Measurements from ENCODE around the gene CCT3. TPM values are rescaled to one million over a fixed set of nuclear protein-coding genes. Genes with fewer than 3 reads are reported as not detected.
"Not testable (repeated sequence)": the region's sequence is repeated elsewhere in the genome, so short reads cannot be mapped to it uniquely, and the experiment has no call there.

CCT3 gene
- total RNA-seq, 2 donors from 2014 or later = 104 to 106 TPM

GRCh38 chr1:156357977-156358376, 19.9 kb upstream of the CCT3 start:
- no peak for DNase-seq
- H3K27ac ChIP-seq = no peak overlapping the region
- H3K4me3 ChIP-seq = no peak overlapping the region
- no peaks in the 10 kb centered on the region for H3K36me3 ChIP-seq (replicated peaks in 1 of 2; ENCODE audit: insufficient read depth in 1 of 2, low read depth in 2 of 2)
- TF ChIP-seq POLR2A (IDR thresholded peaks at IDR 0.05) = no peak
- no peak for TF ChIP-seq CTCF (IDR thresholded peaks at IDR 0.05)
- H3K4me1 ChIP-seq = peaks cover 9% of the 10 kb centered on the region
- intact Hi-C loops (cut with DNase I) = no loop called here
- 86 to 100% methylated on average over 2 of the region's 2 CpGs for WGBS, 2 donors
- H3K27me3 ChIP-seq = no peaks in the 10 kb centered on the region
- H3K9me3 ChIP-seq = no peaks in the 10 kb centered on the region
- ATAC-seq = no peak

- peak; percentile 79 to 88 (median 85) for DNase-seq
- intact Hi-C loops (cut with DNase I) = no loop called here
- Histone ChIP-seq H3K4me3 (no peak overlapping the region), H3K9me3 (no peaks in the 10 kb centered on the region), H3K36me3 (replicated peaks in 1 of 2; ENCODE audit: insufficient read depth in 1 of 2, low read depth in 2 of 2) (no peaks in the 10 kb centered on the region), H3K4me1 (peaks cover 9% of the 10 kb centered on the region), H3K27me3 (no peaks in the 10 kb centered on the region), H3K27ac (no peak overlapping the region)
- peak; percentile 98 for ATAC-seq
- WGBS, 2 donors = 8 to 9% methylated on average over 22 of the region's 22 CpGs
- TF ChIP-seq CTCF (IDR thresholded peaks at IDR 0.05) = peak; percentile 79 to 93 (median 85)
- TF ChIP-seq POLR2A (IDR thresholded peaks at IDR 0.05) = no peak
Observed at GRCh38 chr1:156356875-156357534, 18.9 kb upstream of the CCT3 start.

- Histone ChIP-seq H3K27me3 (no peaks in the 10 kb centered on the region), H3K4me1 (peaks cover 9% of the 10 kb centered on the region), H3K4me3 (no peak overlapping the region), H3K36me3 (replicated peaks in 1 of 2; ENCODE audit: insufficient read depth in 1 of 2, low read depth in 2 of 2) (no peaks in the 10 kb centered on the region), H3K27ac (no peak overlapping the region), H3K9me3 (no peaks in the 10 kb centered on the region)
- no peak for ATAC-seq
- intact Hi-C loops (cut with DNase I) = no loop called here
- 25 to 27% methylated on average over 6 of the region's 6 CpGs for WGBS, 2 donors
- DNase-seq = no peak
- TF ChIP-seq POLR2A (IDR thresholded peaks at IDR 0.05) (no peak), CTCF (IDR thresholded peaks at IDR 0.05) (no peak)
Observed at GRCh38 chr1:156356262-156356874, 18.3 kb upstream of the CCT3 start.

GRCh38 chr1:156352481-156352880, 14.4 kb upstream of the CCT3 start:
- intact Hi-C loops (cut with DNase I); H3K4me3 ChIP-seq; H3K36me3 ChIP-seq (replicated peaks in 1 of 2; ENCODE audit: insufficient read depth in 1 of 2, low read depth in 2 of 2); H3K9me3 ChIP-seq; ATAC-seq; H3K27ac ChIP-seq; DNase-seq; H3K27me3 ChIP-seq; H3K4me1 ChIP-seq: not testable (repeated sequence)
- WGBS, 2 donors = 90 to 92% methylated on average over 13 of the region's 13 CpGs

- WGBS, 2 donors = 66 to 74% methylated on average over 4 of the region's 4 CpGs
- no peak for ATAC-seq
- Histone ChIP-seq H3K9me3 (no peaks in the 10 kb centered on the region), H3K27me3 (no peaks in the 10 kb centered on the region), H3K4me3 (no peak overlapping the region), H3K4me1 (no peaks in the 10 kb centered on the region), H3K36me3 (replicated peaks in 1 of 2; ENCODE audit: insufficient read depth in 1 of 2, low read depth in 2 of 2) (no peaks in the 10 kb centered on the region), H3K27ac (no peak overlapping the region)
- DNase-seq = no peak
- intact Hi-C loops (cut with DNase I) = no loop called here
- no peak for TF ChIP-seq POLR2A (IDR thresholded peaks at IDR 0.05)
Observed at GRCh38 chr1:156347331-156347730, 9.2 kb upstream of the CCT3 start.

- Histone ChIP-seq H3K27ac (no peak overlapping the region), H3K36me3 (replicated peaks in 1 of 2; ENCODE audit: insufficient read depth in 1 of 2, low read depth in 2 of 2) (no peaks in the 10 kb centered on the region), H3K27me3 (no peaks in the 10 kb centered on the region), H3K9me3 (no peaks in the 10 kb centered on the region), H3K4me3 (no peak overlapping the region), H3K4me1 (no peaks in the 10 kb centered on the region)
- WGBS, 2 donors = 66% methylated on average over 2 of the region's 2 CpGs
- intact Hi-C loops (cut with DNase I) = no loop called here
- DNase-seq = no peak
- TF ChIP-seq POLR2A (IDR thresholded peaks at IDR 0.05) (no peak), CTCF (IDR thresholded peaks at IDR 0.05) (no peak)
- ATAC-seq = no peak
Observed at GRCh38 chr1:156346636-156347035, 8.5 kb upstream of the CCT3 start.

- H3K4me1 ChIP-seq; intact Hi-C loops (cut with DNase I); H3K9me3 ChIP-seq; H3K4me3 ChIP-seq; H3K27ac ChIP-seq; H3K27me3 ChIP-seq; DNase-seq; ATAC-seq; H3K36me3 ChIP-seq (replicated peaks in 1 of 2; ENCODE audit: insufficient read depth in 1 of 2, low read depth in 2 of 2): not testable (repeated sequence)
- 86 to 91% methylated on average over 2 of the region's 2 CpGs for WGBS, 2 donors
Observed at GRCh38 chr1:156346035-156346434, 7.9 kb upstream of the CCT3 start.

Measured in body of pancreas (tissue), 4 donors.